HEK293 (cell line): ENCODE measurements around the gene SLC9A2.

Experiments
- CTCF ChIA-PET: fragments of 350-600 bp; formaldehyde crosslinking; extraction: SDS; loops from one replicate; lab custom pipeline; 2021; ENCODE audit warnings: antibody characterized with exemption; lab: Yijun Ruan, JAX
- POLR2A ChIA-PET: fragments of 300-600 bp; formaldehyde crosslinking; extraction: SDS; loops from one replicate; lab custom pipeline; 2020; ENCODE audit warnings: antibody characterized with exemption, inconsistent platforms; lab: Yijun Ruan, JAX
- H3K27ac ChIP-seq: fragments of 200-500 bp; sonication (Bioruptor generic); 2 replicates; pipeline ENCODE4 v1.5.1; 2014; ENCODE audit warnings: low read depth, low read length, control low read depth, inconsistent platforms; ENCODE audit errors: extremely low read depth
- H3K36me3 ChIP-seq, 2 experiments: fragments of 200-500 bp in 1 of 2; sonication (Bioruptor generic) in 1 of 2; 1 replicate in 1 of 2; 2 replicates in 1 of 2; pipeline ENCODE4 v1.5.1; 2014 to 2017; ENCODE audit warnings: inconsistent platforms in 2 of 2, low read length in 2 of 2; ENCODE audit not compliant: control insufficient read depth in 2 of 2, insufficient read depth in 1 of 2
- H3K4me1 ChIP-seq: fragments of 200-500 bp; sonication (Bioruptor generic); 2 replicates; pipeline ENCODE4 v1.5.1; 2014; ENCODE audit warnings: mild to moderate bottlenecking, low read length, inconsistent platforms; ENCODE audit not compliant: control insufficient read depth, insufficient read depth
- H3K4me3 ChIP-seq: 2 replicates; pipeline ENCODE4 v1.5.1; 2011; ENCODE audit warnings: low read depth, mild to moderate bottlenecking, control low read depth, low read length, moderate library complexity
- H3K9me3 ChIP-seq: fragments of 200-500 bp; sonication (Bioruptor generic); 2 replicates; pipeline ENCODE4 v1.5.1; 2014; ENCODE audit warnings: low read depth, low read length, inconsistent platforms; ENCODE audit not compliant: control insufficient read depth, insufficient read depth
- MZF1 ChIP-seq: fragments of 450-650 bp; formaldehyde crosslinking; IDR thresholded peaks from 2 replicates; pipeline ENCODE4 v1.5.1; 2017; ENCODE audit warnings: missing biosample characterization, missing genetic modification characterization, borderline replicate concordance
- PRDM1 ChIP-seq: fragments of 450-650 bp; formaldehyde crosslinking; IDR thresholded peaks from 2 replicates; pipeline ENCODE4; 2016; ENCODE audit warnings: missing biosample characterization, missing genetic modification characterization
- SCRT2 ChIP-seq: fragments of 450-650 bp; formaldehyde crosslinking; IDR thresholded peaks from 2 replicates; pipeline ENCODE4 v1.5.1; 2016; ENCODE audit warnings: missing biosample characterization, missing genetic modification characterization
- ZBTB17 ChIP-seq: fragments of 450-650 bp; formaldehyde crosslinking; IDR thresholded peaks from 2 replicates; pipeline ENCODE4 v1.5.1; 2016; ENCODE audit warnings: missing biosample characterization, missing genetic modification characterization
- ZIC2 ChIP-seq: fragments of 450-650 bp; formaldehyde crosslinking; IDR thresholded peaks from 2 replicates; pipeline ENCODE4 v1.5.1; 2016; ENCODE audit warnings: missing biosample characterization, missing genetic modification characterization
- ZNF146 ChIP-seq: fragments of 450-650 bp; formaldehyde crosslinking; IDR thresholded peaks from 2 replicates; pipeline ENCODE4 v1.5.1; 2016; ENCODE audit warnings: missing biosample characterization, missing genetic modification characterization
- ZNF274 ChIP-seq, 2 experiments: fragments of 200-500 bp in 1 of 2; fragments of 450-650 bp in 1 of 2; sonication (Bioruptor generic) in 1 of 2; formaldehyde crosslinking in 1 of 2; IDR thresholded peaks; 2 replicates each; pipeline versions ENCODE4 v1.5.1 to v1.6.1; 2014 to 2016; ENCODE audit warnings: borderline replicate concordance in 1 of 2, inconsistent platforms in 1 of 2, low read length in 1 of 2, missing biosample characterization in 1 of 2, missing genetic modification characterization in 1 of 2
- ZNF548 ChIP-seq: fragments of 450-650 bp; formaldehyde crosslinking; IDR thresholded peaks from 2 replicates; pipeline ENCODE4 v1.5.1; 2016; ENCODE audit warnings: missing biosample characterization, missing genetic modification characterization
- ZNF791 ChIP-seq: fragments of 450-650 bp; formaldehyde crosslinking; IDR thresholded peaks from 2 replicates; pipeline ENCODE4 v1.5.1; 2016; ENCODE audit warnings: missing biosample characterization, missing genetic modification characterization
- TF ChIP-seq, protein P1 (sequence below): fragments of 450-650 bp; formaldehyde crosslinking; IDR thresholded peaks from 2 replicates; pipeline ENCODE4 v1.5.1; 2016; ENCODE audit warnings: missing biosample characterization, missing genetic modification characterization
- TF ChIP-seq, protein P2 (sequence below): fragments of 450-650 bp; formaldehyde crosslinking; IDR thresholded peaks from 2 replicates; pipeline ENCODE4 v1.5.1; 2016; ENCODE audit warnings: missing biosample characterization, missing genetic modification characterization, low read depth
- TF ChIP-seq, protein P3 (sequence below): fragments of 450-650 bp; formaldehyde crosslinking; IDR thresholded peaks from 2 replicates; pipeline ENCODE4 v1.5.1; 2016; ENCODE audit warnings: missing biosample characterization, missing genetic modification characterization
- TF ChIP-seq, protein P4 (sequence below): fragments of 450-650 bp; formaldehyde crosslinking; IDR thresholded peaks from 2 replicates; pipeline ENCODE4 v1.5.1; 2016; ENCODE audit warnings: missing biosample characterization, missing genetic modification characterization
- TF ChIP-seq, protein P5 (sequence below): fragments of 450-650 bp; IDR thresholded peaks from 2 replicates; pipeline ENCODE4 v1.5.1; 2018; ENCODE audit warnings: missing biosample characterization, missing genetic modification characterization
- TF ChIP-seq, protein P6 (sequence below): fragments of 450-650 bp; formaldehyde crosslinking; IDR thresholded peaks from 2 replicates; pipeline ENCODE4 v1.5.1; 2016; ENCODE audit warnings: missing biosample characterization, missing genetic modification characterization

SLC9A2 gene

DNA sequence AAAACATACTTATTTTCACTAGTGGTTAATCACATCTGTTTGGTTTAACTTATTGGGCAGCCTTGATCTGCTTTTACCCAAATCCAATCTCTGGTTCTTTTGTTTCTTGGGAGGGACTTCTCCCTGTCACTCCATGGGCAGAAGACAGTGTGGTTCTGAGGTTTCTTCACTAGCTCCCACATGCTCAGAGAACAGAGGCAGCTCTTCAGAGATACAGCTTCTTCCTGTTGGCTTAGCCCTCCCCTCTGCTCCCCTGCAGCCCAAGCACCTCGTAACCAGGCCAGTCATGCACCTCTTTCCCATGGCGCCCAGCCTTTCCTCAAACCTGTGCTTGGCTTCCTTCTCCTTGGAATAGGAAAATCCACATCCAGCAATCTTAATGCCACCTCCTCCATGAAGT, 32.8 kb downstream of the SLC9A2 start (continued):
- TF ChIP-seq, protein P1, sequence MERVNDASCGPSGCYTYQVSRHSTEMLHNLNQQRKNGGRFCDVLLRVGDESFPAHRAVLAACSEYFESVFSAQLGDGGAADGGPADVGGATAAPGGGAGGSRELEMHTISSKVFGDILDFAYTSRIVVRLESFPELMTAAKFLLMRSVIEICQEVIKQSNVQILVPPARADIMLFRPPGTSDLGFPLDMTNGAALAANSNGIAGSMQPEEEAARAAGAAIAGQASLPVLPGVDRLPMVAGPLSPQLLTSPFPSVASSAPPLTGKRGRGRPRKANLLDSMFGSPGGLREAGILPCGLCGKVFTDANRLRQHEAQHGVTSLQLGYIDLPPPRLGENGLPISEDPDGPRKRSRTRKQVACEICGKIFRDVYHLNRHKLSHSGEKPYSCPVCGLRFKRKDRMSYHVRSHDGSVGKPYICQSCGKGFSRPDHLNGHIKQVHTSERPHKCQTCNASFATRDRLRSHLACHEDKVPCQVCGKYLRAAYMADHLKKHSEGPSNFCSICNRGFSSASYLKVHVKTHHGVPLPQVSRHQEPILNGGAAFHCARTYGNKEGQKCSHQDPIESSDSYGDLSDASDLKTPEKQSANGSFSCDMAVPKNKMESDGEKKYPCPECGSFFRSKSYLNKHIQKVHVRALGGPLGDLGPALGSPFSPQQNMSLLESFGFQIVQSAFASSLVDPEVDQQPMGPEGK = no peak

DNA sequence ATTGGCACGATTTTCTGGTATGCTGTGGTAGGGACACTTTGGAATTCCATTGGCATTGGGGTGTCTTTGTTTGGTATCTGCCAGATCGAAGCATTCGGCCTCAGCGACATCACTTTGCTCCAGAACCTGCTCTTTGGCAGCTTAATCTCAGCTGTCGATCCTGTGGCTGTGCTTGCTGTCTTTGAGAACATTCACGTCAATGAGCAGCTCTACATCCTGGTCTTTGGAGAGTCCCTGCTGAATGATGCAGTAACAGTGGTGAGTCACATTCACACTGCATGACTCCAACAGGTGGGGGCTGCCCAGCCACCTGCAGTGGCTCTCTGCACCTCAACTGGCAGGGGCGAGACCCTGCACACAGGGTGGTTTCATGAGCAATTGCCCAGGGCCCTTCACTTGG, 38.4 kb downstream of the SLC9A2 start:
- H3K4me3 ChIP-seq = no peak overlapping the region
- H3K9me3 ChIP-seq = no peaks in the 10 kb centered on the region
- CTCF ChIA-PET = no interaction called here
- POLR2A ChIA-PET = no interaction called here
- no peaks in the 10 kb centered on the region for H3K4me1 ChIP-seq
- no peaks in the 10 kb centered on the region for H3K36me3 ChIP-seq
- H3K27ac ChIP-seq = no peak overlapping the region
- no peak for TF ChIP-seq ZNF274 (IDR thresholded peaks at IDR 0.05; ENCODE audit: low read length)
- TF ChIP-seq ZNF274 (tag by site-specific recombination; IDR thresholded peaks at IDR 0.05; ENCODE audit: borderline replicate concordance) = no peak
- TF ChIP-seq SCRT2 (tag by site-specific recombination) = peak; percentile 81
- TF ChIP-seq ZIC2 = peak; percentile 29
- no peak for TF ChIP-seq PRDM1 (tag by site-specific recombination)
- no peak for TF ChIP-seq ZBTB17 (tag by site-specific recombination)
- TF ChIP-seq, all 188 proteins: peak for 2

DNA sequence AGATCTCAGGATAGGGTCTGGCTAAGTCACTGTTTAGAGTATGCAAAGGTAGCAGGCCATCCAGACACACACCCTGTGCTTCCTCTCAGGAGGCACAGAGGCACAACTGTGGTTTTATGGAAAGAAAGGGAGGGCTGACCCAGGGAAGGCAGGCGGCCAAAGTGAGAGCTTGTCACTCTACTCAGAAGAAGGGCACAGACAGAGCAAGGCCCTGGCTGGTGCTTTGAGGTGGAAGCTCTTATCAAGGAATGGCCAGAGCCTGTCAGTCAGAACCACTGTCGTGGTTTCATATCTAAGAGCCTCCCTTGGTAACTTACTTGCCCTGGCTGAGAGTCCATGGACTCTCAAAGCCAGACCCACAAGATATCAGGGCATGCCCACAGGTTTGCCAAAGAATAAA, 40.7 kb downstream of the SLC9A2 start:
- H3K9me3 ChIP-seq = no peaks in the 10 kb centered on the region
- H3K36me3 ChIP-seq = no peaks in the 10 kb centered on the region
- H3K27ac ChIP-seq = no peak overlapping the region
- H3K4me1 ChIP-seq = no peaks in the 10 kb centered on the region
- TF ChIP-seq, protein P2, sequence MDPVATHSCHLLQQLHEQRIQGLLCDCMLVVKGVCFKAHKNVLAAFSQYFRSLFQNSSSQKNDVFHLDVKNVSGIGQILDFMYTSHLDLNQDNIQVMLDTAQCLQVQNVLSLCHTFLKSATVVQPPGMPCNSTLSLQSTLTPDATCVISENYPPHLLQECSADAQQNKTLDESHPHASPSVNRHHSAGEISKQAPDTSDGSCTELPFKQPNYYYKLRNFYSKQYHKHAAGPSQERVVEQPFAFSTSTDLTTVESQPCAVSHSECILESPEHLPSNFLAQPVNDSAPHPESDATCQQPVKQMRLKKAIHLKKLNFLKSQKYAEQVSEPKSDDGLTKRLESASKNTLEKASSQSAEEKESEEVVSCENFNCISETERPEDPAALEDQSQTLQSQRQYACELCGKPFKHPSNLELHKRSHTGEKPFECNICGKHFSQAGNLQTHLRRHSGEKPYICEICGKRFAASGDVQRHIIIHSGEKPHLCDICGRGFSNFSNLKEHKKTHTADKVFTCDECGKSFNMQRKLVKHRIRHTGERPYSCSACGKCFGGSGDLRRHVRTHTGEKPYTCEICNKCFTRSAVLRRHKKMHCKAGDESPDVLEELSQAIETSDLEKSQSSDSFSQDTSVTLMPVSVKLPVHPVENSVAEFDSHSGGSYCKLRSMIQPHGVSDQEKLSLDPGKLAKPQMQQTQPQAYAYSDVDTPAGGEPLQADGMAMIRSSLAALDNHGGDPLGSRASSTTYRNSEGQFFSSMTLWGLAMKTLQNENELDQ (tag by site-specific recombination) = no peak
- TF ChIP-seq MZF1 (tag by site-specific recombination) = no peak
- TF ChIP-seq ZNF791 (tag by site-specific recombination) = no peak
- TF ChIP-seq, protein P3, sequence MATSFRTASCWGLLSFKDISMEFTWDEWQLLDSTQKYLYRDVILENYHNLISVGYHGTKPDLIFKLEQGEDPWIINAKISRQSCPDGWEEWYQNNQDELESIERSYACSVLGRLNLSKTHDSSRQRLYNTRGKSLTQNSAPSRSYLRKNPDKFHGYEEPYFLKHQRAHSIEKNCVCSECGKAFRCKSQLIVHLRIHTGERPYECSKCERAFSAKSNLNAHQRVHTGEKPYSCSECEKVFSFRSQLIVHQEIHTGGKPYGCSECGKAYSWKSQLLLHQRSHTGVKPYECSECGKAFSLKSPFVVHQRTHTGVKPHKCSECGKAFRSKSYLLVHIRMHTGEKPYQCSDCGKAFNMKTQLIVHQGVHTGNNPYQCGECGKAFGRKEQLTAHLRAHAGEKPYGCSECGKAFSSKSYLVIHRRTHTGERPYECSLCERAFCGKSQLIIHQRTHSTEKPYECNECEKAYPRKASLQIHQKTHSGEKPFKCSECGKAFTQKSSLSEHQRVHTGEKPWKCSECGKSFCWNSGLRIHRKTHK = no peak
- TF ChIP-seq, protein P4, sequence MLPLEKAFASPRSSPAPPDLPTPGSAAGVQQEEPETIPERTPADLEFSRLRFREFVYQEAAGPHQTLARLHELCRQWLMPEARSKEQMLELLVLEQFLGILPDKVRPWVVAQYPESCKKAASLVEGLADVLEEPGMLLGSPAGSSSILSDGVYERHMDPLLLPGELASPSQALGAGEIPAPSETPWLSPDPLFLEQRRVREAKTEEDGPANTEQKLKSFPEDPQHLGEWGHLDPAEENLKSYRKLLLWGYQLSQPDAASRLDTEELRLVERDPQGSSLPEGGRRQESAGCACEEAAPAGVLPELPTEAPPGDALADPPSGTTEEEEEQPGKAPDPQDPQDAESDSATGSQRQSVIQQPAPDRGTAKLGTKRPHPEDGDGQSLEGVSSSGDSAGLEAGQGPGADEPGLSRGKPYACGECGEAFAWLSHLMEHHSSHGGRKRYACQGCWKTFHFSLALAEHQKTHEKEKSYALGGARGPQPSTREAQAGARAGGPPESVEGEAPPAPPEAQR (tag by site-specific recombination) = no peak
- TF ChIP-seq, protein P5, sequence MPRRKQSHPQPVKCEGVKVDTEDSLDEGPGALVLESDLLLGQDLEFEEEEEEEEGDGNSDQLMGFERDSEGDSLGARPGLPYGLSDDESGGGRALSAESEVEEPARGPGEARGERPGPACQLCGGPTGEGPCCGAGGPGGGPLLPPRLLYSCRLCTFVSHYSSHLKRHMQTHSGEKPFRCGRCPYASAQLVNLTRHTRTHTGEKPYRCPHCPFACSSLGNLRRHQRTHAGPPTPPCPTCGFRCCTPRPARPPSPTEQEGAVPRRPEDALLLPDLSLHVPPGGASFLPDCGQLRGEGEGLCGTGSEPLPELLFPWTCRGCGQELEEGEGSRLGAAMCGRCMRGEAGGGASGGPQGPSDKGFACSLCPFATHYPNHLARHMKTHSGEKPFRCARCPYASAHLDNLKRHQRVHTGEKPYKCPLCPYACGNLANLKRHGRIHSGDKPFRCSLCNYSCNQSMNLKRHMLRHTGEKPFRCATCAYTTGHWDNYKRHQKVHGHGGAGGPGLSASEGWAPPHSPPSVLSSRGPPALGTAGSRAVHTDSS (tag by site-specific recombination) = no peak
- TF ChIP-seq, protein P6, sequence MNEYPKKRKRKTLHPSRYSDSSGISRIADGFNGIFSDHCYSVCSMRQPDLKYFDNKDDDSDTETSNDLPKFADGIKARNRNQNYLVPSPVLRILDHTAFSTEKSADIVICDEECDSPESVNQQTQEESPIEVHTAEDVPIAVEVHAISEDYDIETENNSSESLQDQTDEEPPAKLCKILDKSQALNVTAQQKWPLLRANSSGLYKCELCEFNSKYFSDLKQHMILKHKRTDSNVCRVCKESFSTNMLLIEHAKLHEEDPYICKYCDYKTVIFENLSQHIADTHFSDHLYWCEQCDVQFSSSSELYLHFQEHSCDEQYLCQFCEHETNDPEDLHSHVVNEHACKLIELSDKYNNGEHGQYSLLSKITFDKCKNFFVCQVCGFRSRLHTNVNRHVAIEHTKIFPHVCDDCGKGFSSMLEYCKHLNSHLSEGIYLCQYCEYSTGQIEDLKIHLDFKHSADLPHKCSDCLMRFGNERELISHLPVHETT (tag by site-specific recombination) = no peak
- no peak for TF ChIP-seq ZNF548 (tag by site-specific recombination)
- TF ChIP-seq ZNF146 (tag by site-specific recombination) = no peak
- H3K4me3 ChIP-seq = no peak overlapping the region
- ChIA-PET POLR2A (no interaction called here), CTCF (no interaction called here)
